ENCODE data around the gene PHYHD1.

DNA sequence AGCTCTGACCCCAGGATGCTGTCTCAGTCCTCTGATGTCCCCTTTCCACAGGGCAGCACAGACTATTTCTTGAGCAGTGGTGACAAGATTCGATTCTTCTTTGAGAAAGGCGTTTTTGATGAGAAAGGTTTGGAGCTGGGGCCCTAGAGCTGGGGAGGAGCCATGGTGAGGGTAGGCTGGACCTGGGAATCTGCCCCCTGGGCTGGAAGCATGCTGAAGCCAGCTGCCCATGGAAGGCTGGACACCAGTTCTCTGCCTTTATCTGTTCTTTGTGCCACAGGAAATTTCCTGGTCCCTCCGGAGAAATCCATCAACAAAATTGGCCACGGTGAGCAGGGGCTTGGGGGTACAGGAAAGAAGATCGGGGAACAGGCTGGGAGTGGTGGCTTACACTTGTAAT is 12.9 kb downstream of the PHYHD1 start:
- TF ChIP-seq, protein P1, sequence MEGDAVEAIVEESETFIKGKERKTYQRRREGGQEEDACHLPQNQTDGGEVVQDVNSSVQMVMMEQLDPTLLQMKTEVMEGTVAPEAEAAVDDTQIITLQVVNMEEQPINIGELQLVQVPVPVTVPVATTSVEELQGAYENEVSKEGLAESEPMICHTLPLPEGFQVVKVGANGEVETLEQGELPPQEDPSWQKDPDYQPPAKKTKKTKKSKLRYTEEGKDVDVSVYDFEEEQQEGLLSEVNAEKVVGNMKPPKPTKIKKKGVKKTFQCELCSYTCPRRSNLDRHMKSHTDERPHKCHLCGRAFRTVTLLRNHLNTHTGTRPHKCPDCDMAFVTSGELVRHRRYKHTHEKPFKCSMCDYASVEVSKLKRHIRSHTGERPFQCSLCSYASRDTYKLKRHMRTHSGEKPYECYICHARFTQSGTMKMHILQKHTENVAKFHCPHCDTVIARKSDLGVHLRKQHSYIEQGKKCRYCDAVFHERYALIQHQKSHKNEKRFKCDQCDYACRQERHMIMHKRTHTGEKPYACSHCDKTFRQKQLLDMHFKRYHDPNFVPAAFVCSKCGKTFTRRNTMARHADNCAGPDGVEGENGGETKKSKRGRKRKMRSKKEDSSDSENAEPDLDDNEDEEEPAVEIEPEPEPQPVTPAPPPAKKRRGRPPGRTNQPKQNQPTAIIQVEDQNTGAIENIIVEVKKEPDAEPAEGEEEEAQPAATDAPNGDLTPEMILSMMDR (IDR thresholded peaks at IDR 0.05) = no peak
- no peak for TF ChIP-seq EZH2 (IDR thresholded peaks at IDR 0.05; ENCODE audit: borderline replicate concordance, insufficient read depth, low read depth, low read length, poor library complexity, severe bottlenecking)

Measured in B cell (primary cell).